Fibroblast of lung (primary cell): ENCODE data around the gene NLGN4X.

Experiments used
- EZH2 ChIP-seq: IDR thresholded peaks from 2 replicates; pipeline ENCODE4 v1.5.1; 2012; ENCODE audit warnings: low read length, control low read depth, mild to moderate bottlenecking; ENCODE audit errors: missing control alignments
- TF ChIP-seq, protein P1 (sequence below), 2 donors: IDR thresholded peaks in 1 of 2; conservative IDR thresholded peaks in 1 of 2; 1 replicate in 1 of 2; 2 replicates in 1 of 2; pipeline ENCODE4 v1.5.1; 2011 to 2012; ENCODE audit warnings: low read length in 2 of 2, control low read depth in 1 of 2, inconsistent platforms in 1 of 2, low read depth in 1 of 2, mild to moderate bottlenecking in 1 of 2

DNA sequence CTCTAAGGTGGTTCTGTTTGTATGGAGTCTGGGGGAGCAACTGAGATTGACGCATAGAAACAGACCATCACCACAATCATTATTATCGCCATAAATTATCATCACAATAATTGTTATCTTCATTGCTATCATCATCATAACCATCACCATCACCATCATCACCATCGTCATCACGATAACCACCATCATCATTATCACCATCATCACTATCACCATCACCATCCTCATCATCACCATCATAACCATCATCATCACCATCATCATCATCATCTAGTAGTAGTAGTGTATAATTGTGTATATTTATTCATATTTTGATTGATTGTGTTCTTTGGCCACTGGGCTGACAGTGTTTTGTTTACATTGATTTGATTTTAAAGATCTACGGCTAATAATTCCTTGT lies 95.7 kb downstream of the NLGN4X start:
- TF ChIP-seq, protein P1, sequence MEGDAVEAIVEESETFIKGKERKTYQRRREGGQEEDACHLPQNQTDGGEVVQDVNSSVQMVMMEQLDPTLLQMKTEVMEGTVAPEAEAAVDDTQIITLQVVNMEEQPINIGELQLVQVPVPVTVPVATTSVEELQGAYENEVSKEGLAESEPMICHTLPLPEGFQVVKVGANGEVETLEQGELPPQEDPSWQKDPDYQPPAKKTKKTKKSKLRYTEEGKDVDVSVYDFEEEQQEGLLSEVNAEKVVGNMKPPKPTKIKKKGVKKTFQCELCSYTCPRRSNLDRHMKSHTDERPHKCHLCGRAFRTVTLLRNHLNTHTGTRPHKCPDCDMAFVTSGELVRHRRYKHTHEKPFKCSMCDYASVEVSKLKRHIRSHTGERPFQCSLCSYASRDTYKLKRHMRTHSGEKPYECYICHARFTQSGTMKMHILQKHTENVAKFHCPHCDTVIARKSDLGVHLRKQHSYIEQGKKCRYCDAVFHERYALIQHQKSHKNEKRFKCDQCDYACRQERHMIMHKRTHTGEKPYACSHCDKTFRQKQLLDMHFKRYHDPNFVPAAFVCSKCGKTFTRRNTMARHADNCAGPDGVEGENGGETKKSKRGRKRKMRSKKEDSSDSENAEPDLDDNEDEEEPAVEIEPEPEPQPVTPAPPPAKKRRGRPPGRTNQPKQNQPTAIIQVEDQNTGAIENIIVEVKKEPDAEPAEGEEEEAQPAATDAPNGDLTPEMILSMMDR (conservative IDR thresholded peaks at IDR 0.05 in 1 of 2, IDR thresholded peaks at IDR 0.05 in 1 of 2; ENCODE audit: low read depth in 1 of 2, low read length in 2 of 2): no peak
- no peak for TF ChIP-seq EZH2
